H1 (cell line): Measurements from ENCODE around the gene NOL9. TPM values are rescaled to one million over a fixed set of nuclear protein-coding genes. Genes with fewer than 3 reads are reported as not detected.

Experiments
- HDAC6 ChIP-seq: IDR thresholded peaks from one replicate; pipeline ENCODE4 v1.7.1; 2012; ENCODE audit warnings: low read depth, mild to moderate bottlenecking, inconsistent platforms, low read length, moderate library complexity
- POLR2AphosphoS5 ChIP-seq: IDR thresholded peaks from 2 replicates; pipeline ENCODE4 v1.6.1; 2011; ENCODE audit warnings: low read depth, low read length
- RAD21 ChIP-seq, 2 experiments: IDR thresholded peaks in 1 of 2; conservative IDR thresholded peaks in 1 of 2; 2 replicates each; pipeline ENCODE4 v1.6.1; 2011; ENCODE audit warnings: low read depth in 2 of 2, low read length in 2 of 2, improper control_type of control experiment in 1 of 2, inconsistent platforms in 1 of 2, mild to moderate bottlenecking in 1 of 2, moderate library complexity in 1 of 2
- SP4 ChIP-seq: IDR thresholded peaks from 2 replicates; pipeline ENCODE4 v1.6.1; 2012; ENCODE audit warnings: low read length, inconsistent platforms
- TCF12 ChIP-seq: IDR thresholded peaks from 2 replicates; pipeline ENCODE4 v1.6.1; 2011; ENCODE audit warnings: low read depth, mild to moderate bottlenecking, low read length
- polyA plus RNA-seq, 7 experiments: library from polyadenylated mRNA; depleted of rRNA in 3 of 7; stranded (reverse) in 5 of 7; unstranded in 2 of 7; fragments of >200 nt in 5 of 7; fragments of 200-250 nt in 2 of 7; gene quantifications; 1 replicate in 5 of 7; 2 replicates in 1 of 7; 4 replicates in 1 of 7; pipeline versions ENCODE4 v1.2.1 to v1.2.3, GENCODE V29; 2011 to 2013; ENCODE audit warnings: missing spikeins in 2 of 7, mixed read lengths in 2 of 7
- total RNA-seq: library from RNA; stranded (reverse); fragmentation: NEBNext Ultra II Directional; extraction: Animal tissue kit (Norgen Biotek cat#: 25700); gene quantifications from 2 replicates; pipeline ENCODE4 v1.2.1, GENCODE V29; 2021

Gene NOL9
- total and polyA plus RNA-seq, 2 of the 8 experiments (the other 6 are each of a cell fraction or from before 2014, with no cell fraction given), result 17.1 to 38.1 TPM

- TF ChIP-seq SP4 (no peak), HDAC6 (no peak), RAD21 (IDR thresholded peaks at IDR 0.05 in 1 of 2, conservative IDR thresholded peaks at IDR 0.05 in 1 of 2; ENCODE audit: low read depth in 2 of 2, low read length in 2 of 2) (no peak), TCF12 (no peak), POLR2AphosphoS5 (no peak)
Measured at GRCh38 chr1:6484826-6485167, 69.5 kb downstream of the NOL9 start (continued).
